BE2C (cell line): ENCODE data around the gene SHH.

Experiments used
- DNase-seq: peaks from one replicate; pipeline ENCODE4 v3.0.0-alpha.2; 2020
- H3K27me3 ChIP-seq: fragments of 250-450 bp; sonication (Bioruptor Pico); 2 replicates; pipeline ENCODE4 v1.5.1; 2020; ENCODE audit warnings: mild to moderate bottlenecking
- H3K36me3 ChIP-seq: fragments of 250-450 bp; sonication (Bioruptor Pico); 2 replicates; pipeline ENCODE4 v1.5.1; 2020; ENCODE audit warnings: mild to moderate bottlenecking
- H3K4me1 ChIP-seq: fragments of 250-450 bp; sonication (Bioruptor Pico); 2 replicates; pipeline ENCODE4 v1.5.1; 2020
- H3K4me3 ChIP-seq: 2 replicates; pipeline ENCODE4 v1.5.1; 2011; ENCODE audit warnings: low read depth, low read length
- H3K9me3 ChIP-seq: fragments of 250-450 bp; sonication (Bioruptor Pico); 2 replicates; pipeline ENCODE4 v1.5.1; 2020
- TF ChIP-seq, protein P1 (sequence below): IDR thresholded peaks from 2 replicates; pipeline ENCODE4 v1.5.1; 2012; ENCODE audit warnings: mild to moderate bottlenecking, low read depth, low read length

The SHH gene

DNA sequence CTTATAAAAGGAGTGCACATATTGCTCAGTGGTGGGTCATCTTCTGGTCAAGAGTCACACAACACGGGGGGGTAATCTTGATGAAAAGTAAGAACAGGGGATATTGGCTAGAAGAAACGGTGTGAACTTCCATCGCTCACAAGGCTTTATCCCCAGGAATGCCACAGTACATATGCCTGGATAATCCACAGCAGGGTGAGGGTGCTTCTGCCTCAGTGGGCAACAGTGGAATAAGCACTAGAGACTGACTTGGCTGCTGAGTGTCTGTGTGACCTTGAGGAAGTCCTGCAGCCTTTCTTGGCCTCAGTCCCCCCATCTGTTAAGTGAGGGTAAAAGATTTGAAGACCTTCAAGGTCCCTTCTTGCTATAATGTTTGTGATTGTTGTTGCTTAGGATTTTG is 44.9 kb upstream of the SHH start:
- TF ChIP-seq, protein P1, sequence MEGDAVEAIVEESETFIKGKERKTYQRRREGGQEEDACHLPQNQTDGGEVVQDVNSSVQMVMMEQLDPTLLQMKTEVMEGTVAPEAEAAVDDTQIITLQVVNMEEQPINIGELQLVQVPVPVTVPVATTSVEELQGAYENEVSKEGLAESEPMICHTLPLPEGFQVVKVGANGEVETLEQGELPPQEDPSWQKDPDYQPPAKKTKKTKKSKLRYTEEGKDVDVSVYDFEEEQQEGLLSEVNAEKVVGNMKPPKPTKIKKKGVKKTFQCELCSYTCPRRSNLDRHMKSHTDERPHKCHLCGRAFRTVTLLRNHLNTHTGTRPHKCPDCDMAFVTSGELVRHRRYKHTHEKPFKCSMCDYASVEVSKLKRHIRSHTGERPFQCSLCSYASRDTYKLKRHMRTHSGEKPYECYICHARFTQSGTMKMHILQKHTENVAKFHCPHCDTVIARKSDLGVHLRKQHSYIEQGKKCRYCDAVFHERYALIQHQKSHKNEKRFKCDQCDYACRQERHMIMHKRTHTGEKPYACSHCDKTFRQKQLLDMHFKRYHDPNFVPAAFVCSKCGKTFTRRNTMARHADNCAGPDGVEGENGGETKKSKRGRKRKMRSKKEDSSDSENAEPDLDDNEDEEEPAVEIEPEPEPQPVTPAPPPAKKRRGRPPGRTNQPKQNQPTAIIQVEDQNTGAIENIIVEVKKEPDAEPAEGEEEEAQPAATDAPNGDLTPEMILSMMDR = no peak
- H3K4me3 ChIP-seq = no peak overlapping the region
- H3K4me1 ChIP-seq = no peaks in the 10 kb centered on the region
- DNase-seq = no peak
- no peaks in the 10 kb centered on the region for H3K9me3 ChIP-seq
- no peaks in the 10 kb centered on the region for H3K36me3 ChIP-seq
- no peaks in the 10 kb centered on the region for H3K27me3 ChIP-seq

DNA sequence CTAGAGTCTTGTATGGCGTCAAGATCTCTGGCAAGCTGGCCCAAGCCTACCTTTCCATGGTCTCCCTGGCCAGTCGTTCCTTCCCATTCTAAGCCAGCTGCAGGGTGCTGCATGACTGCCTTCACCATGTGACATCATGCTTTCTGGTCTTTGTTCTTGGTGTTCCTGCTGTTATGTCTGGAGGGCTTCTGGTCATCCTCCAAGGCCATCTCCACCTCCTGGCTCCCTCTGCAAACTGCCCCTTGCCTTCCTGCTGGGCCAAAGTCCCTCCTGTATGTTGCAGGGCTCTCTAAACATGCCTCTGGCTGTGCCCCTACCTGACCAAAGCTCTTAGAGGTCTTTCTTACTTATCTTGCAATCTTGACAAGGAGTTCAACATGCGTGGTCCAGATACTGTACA is 44.4 kb upstream of the SHH start:
- TF ChIP-seq, protein P1 = no peak
- Histone ChIP-seq H3K4me3 (no peak overlapping the region), H3K27me3 (no peaks in the 10 kb centered on the region), H3K4me1 (no peaks in the 10 kb centered on the region), H3K36me3 (no peaks in the 10 kb centered on the region), H3K9me3 (no peaks in the 10 kb centered on the region)
- no peak for DNase-seq

DNA sequence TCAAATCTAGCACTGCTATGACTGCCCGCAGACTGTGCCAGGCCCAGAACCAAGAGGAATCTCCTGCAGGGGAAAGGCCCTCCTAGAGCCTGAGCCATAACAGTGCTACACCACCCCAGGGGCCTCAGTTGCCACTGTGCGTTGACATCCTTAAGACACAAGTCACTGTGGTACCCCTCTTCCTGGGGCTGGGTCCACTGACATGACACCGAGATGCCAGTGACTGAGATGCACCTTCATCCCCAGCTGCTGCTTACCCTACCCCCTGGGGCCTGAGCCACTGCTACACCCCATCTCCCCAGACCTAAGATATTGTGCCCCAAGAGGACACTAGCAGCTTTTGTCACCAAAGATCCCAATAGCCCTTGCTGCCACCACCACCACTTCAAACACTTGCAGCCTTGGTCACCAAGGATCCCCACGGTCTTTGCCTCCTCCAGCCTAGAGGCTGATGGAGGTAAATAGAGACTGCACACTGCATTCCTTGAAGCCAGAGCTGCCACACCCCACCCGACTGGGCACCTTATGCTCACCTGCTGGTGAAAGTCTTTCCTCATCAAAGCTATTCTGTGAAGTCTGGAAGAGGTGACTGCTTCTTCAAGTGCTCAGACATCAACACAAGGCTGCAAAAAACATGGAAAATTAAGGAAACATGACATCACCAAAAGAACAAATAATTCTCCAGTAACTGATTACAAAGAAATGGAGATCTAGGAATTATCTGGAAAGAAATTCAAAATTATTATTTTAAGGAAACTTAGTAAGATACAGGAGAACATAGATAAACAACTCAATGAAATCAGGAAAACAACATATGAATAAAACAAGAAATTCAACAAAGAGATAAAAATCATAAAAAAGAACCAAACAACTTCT is 40.4 kb upstream of the SHH start:
- TF ChIP-seq, protein P1 = no peak
- Histone ChIP-seq H3K27me3 (no peaks in the 10 kb centered on the region), H3K4me1 (no peaks in the 10 kb centered on the region), H3K9me3 (no peaks in the 10 kb centered on the region), H3K36me3 (no peaks in the 10 kb centered on the region), H3K4me3 (no peak overlapping the region)
- no peak for DNase-seq

GRCh38 chr7:155851892-155852291 is 39.6 kb upstream of the SHH start:
- no peaks in the 10 kb centered on the region for H3K4me1 ChIP-seq
- no peaks in the 10 kb centered on the region for H3K9me3 ChIP-seq
- H3K27me3 ChIP-seq = no peaks in the 10 kb centered on the region
- TF ChIP-seq, protein P1 = no peak
- H3K4me3 ChIP-seq = no peak overlapping the region
- DNase-seq = no peak
- no peaks in the 10 kb centered on the region for H3K36me3 ChIP-seq

DNA sequence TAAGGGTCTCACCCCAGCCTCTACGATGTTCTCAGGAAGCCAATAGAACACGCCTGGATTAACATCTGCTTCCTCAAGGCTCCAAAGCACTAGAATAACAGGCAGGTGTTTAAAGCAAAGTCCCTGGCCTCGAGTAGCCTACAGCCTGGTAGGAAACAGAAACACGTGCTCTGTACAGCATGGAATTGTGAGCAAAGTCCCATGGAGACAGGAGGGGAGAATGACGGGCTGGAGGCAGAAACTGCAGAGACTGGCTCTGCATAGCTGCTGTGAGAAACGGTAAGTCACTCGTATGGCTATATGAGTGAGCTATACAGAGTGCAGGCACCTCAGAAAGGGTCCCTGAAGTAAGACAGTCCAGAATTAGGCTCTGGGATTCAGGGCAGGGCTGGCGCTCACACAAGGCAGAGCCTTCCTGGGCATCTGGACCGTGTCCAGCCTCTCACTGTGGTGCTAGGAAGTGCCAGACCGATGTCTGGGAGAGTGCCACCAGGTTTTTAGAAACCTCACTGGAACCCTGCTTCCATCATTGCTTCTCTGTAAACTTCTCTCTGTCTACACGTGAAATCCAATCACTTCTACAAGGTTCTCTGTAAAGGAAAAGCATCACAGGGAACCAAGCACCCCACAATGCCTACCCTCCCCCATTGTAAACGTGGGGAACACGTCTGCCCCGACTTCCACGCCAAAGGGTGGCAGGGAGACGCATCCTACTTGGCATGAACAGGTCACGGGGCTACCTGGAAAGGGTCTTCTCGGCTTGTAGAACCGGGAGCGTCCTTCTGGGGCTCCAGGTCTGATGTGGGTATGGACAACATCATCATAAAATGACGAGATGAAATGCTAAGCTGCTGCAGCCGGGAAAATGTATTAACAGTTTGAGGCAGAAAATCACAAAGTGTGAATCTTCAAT is 38.8 kb upstream of the SHH start:
- H3K27me3 ChIP-seq = no peaks in the 10 kb centered on the region
- TF ChIP-seq, protein P1 = no peak
- H3K4me1 ChIP-seq = no peaks in the 10 kb centered on the region
- no peak overlapping the region for H3K4me3 ChIP-seq
- no peak for DNase-seq
- H3K36me3 ChIP-seq = no peaks in the 10 kb centered on the region
- no peaks in the 10 kb centered on the region for H3K9me3 ChIP-seq
